IMR-90 (cell line): ENCODE data around the gene ZNF821. TPM values are rescaled to one million over a fixed set of nuclear protein-coding genes. Genes with fewer than 3 reads are reported as not detected.

ENCODE experiments used
- ATAC-seq: fragments of 200-7000 bp; cut with Tn5 transposase; 2 replicates; pipeline ENCODE4 v1.9.1; 2020; ENCODE audit warnings: low read depth, mild to moderate bottlenecking, moderate library complexity
- BruUV-seq: library from RNA; stranded (reverse); fragments of 400-500 nt; replicated peaks from 2 replicates; lab custom pipeline; 2021; lab: Mats Ljungman, UMichigan
- CTCF ChIA-PET: fragments of 300-600 bp; formaldehyde crosslinking; extraction: SDS; loops from one replicate; lab custom pipeline; 2021; ENCODE audit warnings: antibody characterized with exemption; lab: Yijun Ruan, JAX
- POLR2A ChIA-PET: fragments of 300-600 bp; sonication (Branson Sonifier 250); formaldehyde crosslinking; loops from one replicate; lab custom pipeline; 2022; ENCODE audit warnings: antibody characterized with exemption; ENCODE audit not compliant: unreplicated experiment; lab: Charles Lee
- DNase-seq: peaks from one replicate; pipeline ENCODE4 v3.0.0; 2013
- H2AFZ ChIP-seq: replicated peaks from 2 replicates; pipeline ENCODE3; 2013; ENCODE audit warnings: low read length, mild to moderate bottlenecking; ENCODE audit not compliant: poor library complexity
- H2AK5ac ChIP-seq: 2 replicates; pipeline ENCODE4 v1.6.1; 2013; ENCODE audit warnings: low read depth, low read length, inconsistent platforms
- H2AK9ac ChIP-seq: replicated peaks from 2 replicates; pipeline ENCODE3; 2013; ENCODE audit warnings: mild to moderate bottlenecking, low read depth, low read length, moderate library complexity; ENCODE audit not compliant: poor library complexity
- H2BK120ac ChIP-seq: 2 replicates; pipeline ENCODE4 v1.6.1; 2013; ENCODE audit warnings: low read depth, low read length, inconsistent platforms
- H2BK15ac ChIP-seq: 3 replicates; pipeline ENCODE4 v1.6.1; 2013; ENCODE audit warnings: low read depth, low read length, inconsistent platforms
- H2BK20ac ChIP-seq: 2 replicates; pipeline ENCODE4 v1.6.1; 2013; ENCODE audit warnings: low read depth, mild to moderate bottlenecking, inconsistent platforms, low read length, moderate library complexity
- H2BK5ac ChIP-seq: 2 replicates; pipeline ENCODE4 v1.6.1; 2013; ENCODE audit warnings: mild to moderate bottlenecking, low read depth, low read length, inconsistent platforms; ENCODE audit not compliant: poor library complexity, severe bottlenecking
- H3K14ac ChIP-seq: replicated peaks from 2 replicates; pipeline ENCODE4 v1.6.1; 2013; ENCODE audit warnings: low read depth, low read length, inconsistent platforms
- H3K18ac ChIP-seq: 2 replicates; pipeline ENCODE4 v1.6.1; 2013; ENCODE audit warnings: low read depth, low read length, control low read depth
- H3K23ac ChIP-seq: 2 replicates; pipeline ENCODE4 v1.6.1; 2013; ENCODE audit warnings: low read depth, low read length, inconsistent platforms
- H3K27ac ChIP-seq: 2 replicates; pipeline ENCODE4 v1.5.1; 2013; ENCODE audit warnings: mild to moderate bottlenecking, control low read depth, low read length; ENCODE audit not compliant: insufficient read depth
- H3K27me3 ChIP-seq: 2 replicates; pipeline ENCODE4 v1.6.1; 2013; ENCODE audit warnings: low read length; ENCODE audit not compliant: control insufficient read depth, insufficient read depth
- H3K36me3 ChIP-seq: 2 replicates; pipeline ENCODE4 v1.6.1; 2013; ENCODE audit warnings: low read length, mixed read lengths; ENCODE audit not compliant: control insufficient read depth, insufficient read depth
- H3K4ac ChIP-seq: 2 replicates; pipeline ENCODE4 v1.6.1; 2013; ENCODE audit warnings: low read depth, low read length, inconsistent platforms
- H3K4me1 ChIP-seq: 2 replicates; pipeline ENCODE4 v1.6.1; 2013; ENCODE audit warnings: low read length, mixed read lengths; ENCODE audit not compliant: control insufficient read depth, insufficient read depth
- H3K4me2 ChIP-seq: 2 replicates; pipeline ENCODE4 v1.6.1; 2013; ENCODE audit warnings: low read depth, mild to moderate bottlenecking, control low read depth, low read length, moderate library complexity
- H3K4me3 ChIP-seq: 2 replicates; pipeline ENCODE4 v1.5.1; 2013; ENCODE audit warnings: low read depth, mild to moderate bottlenecking, control low read depth, low read length, moderate library complexity; ENCODE audit not compliant: insufficient read depth
- H3K56ac ChIP-seq: 2 replicates; pipeline ENCODE4 v1.6.1; 2013; ENCODE audit warnings: low read length, inconsistent platforms; ENCODE audit not compliant: insufficient read depth; ENCODE audit errors: extremely low read depth
- H3K79me1 ChIP-seq, 2 experiments: 2 replicates each; pipeline ENCODE4 v1.6.1; 2013; ENCODE audit warnings: low read length in 2 of 2, inconsistent platforms in 1 of 2, low read depth in 1 of 2
- H3K9ac ChIP-seq: 2 replicates; pipeline ENCODE4 v1.6.1; 2013; ENCODE audit warnings: low read depth, low read length, control low read depth
- H3K9me1 ChIP-seq: 2 replicates; pipeline ENCODE4 v1.6.1; 2013; ENCODE audit warnings: low read length, inconsistent platforms; ENCODE audit not compliant: insufficient read depth
- H3K9me3 ChIP-seq: 2 replicates; pipeline ENCODE4 v1.6.1; 2013; ENCODE audit warnings: low read length; ENCODE audit not compliant: control insufficient read depth, insufficient read depth
- H4K20me1 ChIP-seq: 2 replicates; pipeline ENCODE4 v1.6.1; 2013; ENCODE audit warnings: low read length, inconsistent platforms; ENCODE audit not compliant: insufficient read depth
- H4K5ac ChIP-seq: 2 replicates; pipeline ENCODE4 v1.6.1; 2013; ENCODE audit warnings: mild to moderate bottlenecking, low read depth, low read length, control low read depth
- H4K8ac ChIP-seq, 2 experiments: 2 replicates each; pipeline ENCODE4 v1.6.1; 2013; ENCODE audit warnings: low read depth in 2 of 2, low read length in 2 of 2, control low read depth in 1 of 2, inconsistent platforms in 1 of 2
- H4K91ac ChIP-seq: 2 replicates; pipeline ENCODE4 v1.6.1; 2013; ENCODE audit warnings: low read depth, low read length, inconsistent platforms; ENCODE audit not compliant: insufficient read depth
- RCOR1 ChIP-seq: IDR thresholded peaks from 2 replicates; pipeline ENCODE4 v1.6.1; 2012; ENCODE audit warnings: mild to moderate bottlenecking, low read length, improper control_type of control experiment; ENCODE audit not compliant: insufficient replicate concordance
- WGBS, 2 experiments: methylation state at CpG; one replicate each; pipeline versions ENCODE4 v1.1.5 to v1.1.7; 2013; ENCODE audit warnings: missing lambda C conversion rate in 2 of 2; ENCODE audit not compliant: insufficient read length in 1 of 2; ENCODE audit errors: extremely low coverage in 2 of 2; 5-methylcytosine and 5-hydroxymethylcytosine counted together
- dilution Hi-C: fragments of 300-500 bp; cut with HindIII; formaldehyde crosslinking; loops from one replicate; pipeline ENCODE4 v1.14.3; 2018; ENCODE audit warnings: low sequenced_read_pairs; ENCODE audit not compliant: unreplicated experiment
- in situ Hi-C: fragments of 300-500 bp; cut with MboI; formaldehyde crosslinking; loops from 3 replicates; pipeline ENCODE4 v1.14.3; 2019; ENCODE audit warnings: low sequenced_read_pairs, inconsistent platforms, mixed read lengths
- intact Hi-C: fragments of 100-400 bp; cut with micrococcal nuclease; formaldehyde crosslinking; loops from 2 replicates; pipeline ENCODE4 v1.10.0; 2022
- polyA plus RNA-seq, 3 experiments: library from polyadenylated mRNA; depleted of rRNA; stranded (reverse); fragments of >200 nt; gene quantifications; 2 replicates each; pipeline ENCODE4 v1.2.3, GENCODE V29; 2012; ENCODE audit warnings: low replicate concordance in 1 of 3
- total RNA-seq: library from RNA; depleted of rRNA; stranded (reverse); fragments of >200 nt; gene quantifications from 2 replicates; pipeline ENCODE4 v1.2.3, GENCODE V29; 2012

ZNF821 gene
- total and polyA plus RNA-seq, 2 of the 4 experiments (the other 2 are of a cell fraction) = 5.9 to 6.0 TPM

GRCh38 chr16:71847096-71847495 is 36.9 kb downstream of the ZNF821 start:
- ATAC-seq (no peak), DNase-seq (no peak)
- Histone ChIP-seq H3K18ac (no peak overlapping the region), H3K14ac (no peak overlapping the region), H2AK5ac (no peak overlapping the region), H4K8ac (no peak overlapping the region), H4K5ac (no peak overlapping the region), H3K9me1 (no peaks in the 10 kb centered on the region; the same call in 1 of the 2 replicates), H4K91ac (no peak overlapping the region), H3K4me2 (peak overlapping the region; percentile 99), H2AFZ (no peak overlapping the region), H3K56ac (no peak overlapping the region), H3K4me1 (peaks cover 3% of the 10 kb centered on the region; the same call in 1 of the 2 replicates), H3K4me3 (peak overlapping the region; percentile 97), H3K27ac (no peak overlapping the region), H2BK5ac (no peak overlapping the region), H3K23ac (no peak overlapping the region; the same call in 1 of the 2 replicates), H3K9ac (peak overlapping the region; percentile 97; the same call in 1 of the 2 replicates), H3K9me3 (no peaks in the 10 kb centered on the region), H3K36me3 (peaks cover 31% of the 10 kb centered on the region), H3K4ac (no peak overlapping the region), H3K79me1 (peaks cover 16 to 46% of the 10 kb centered on the region in 2 experiments; a peak in 3 of 4 replicates), H3K27me3 (no peaks in the 10 kb centered on the region), H2AK9ac (no peak overlapping the region), H2BK20ac (no peak overlapping the region), H2BK120ac (no peak overlapping the region), H4K20me1 (peaks cover 11% of the 10 kb centered on the region; the same call in 1 of the 2 replicates), H2BK15ac (no peak overlapping the region)
- in situ Hi-C loops (no loop called here), dilution Hi-C loops (no loop called here), intact Hi-C loops (no loop called here)
- ChIA-PET POLR2A (no interaction called here), CTCF (interaction anchor here (0.5 kb wide), 1 partner anchor 126 kb away, joined by 3 read pairs; no protein-coding TSS in a partner anchor)
- TF ChIP-seq RCOR1 = no peak
- no TSS peak for BruUV-seq
- no CpG with 5 or more reads among the region's 3 CpGs for WGBS, 2 experiments
